WTC11 (cell line): ENCODE data around the gene FHOD3. TPM values are rescaled to one million over a fixed set of nuclear protein-coding genes. Genes with fewer than 3 reads are reported as not detected.

Source experiments
- ATAC-seq: fragments of 200-7000 bp; cut with Tn5 transposase; 2 replicates; pipeline ENCODE4 v1.10.0; 2021; ENCODE audit warnings: mild to moderate bottlenecking, moderate library complexity
- CTCF ChIA-PET: fragments of 300-600 bp; sonication (Branson Sonifier 250); formaldehyde crosslinking; loops from one replicate; lab custom pipeline; 2021; ENCODE audit warnings: antibody characterized with exemption; lab: Charles Lee
- POLR2A ChIA-PET: fragments of 350-600 bp; sonication (Branson Sonifier 250); formaldehyde crosslinking; loops from one replicate; lab custom pipeline; 2021; ENCODE audit warnings: antibody characterized with exemption; lab: Charles Lee
- DNase-seq: peaks from one replicate; pipeline ENCODE4 v3.0.0; 2021; ENCODE audit warnings: low spot score
- H3K27ac Mint-ChIP-seq: 2 replicates; pipeline ENCODE4 v1.8.0; 2021; ENCODE audit warnings: mixed read lengths
- H3K27me3 Mint-ChIP-seq: 2 replicates; pipeline ENCODE4 v1.8.0; 2021; ENCODE audit warnings: low read depth, mild to moderate bottlenecking, moderate library complexity, mixed read lengths
- H3K36me3 Mint-ChIP-seq: 2 replicates; pipeline ENCODE4 v1.8.0; 2021; ENCODE audit warnings: mixed read lengths
- H3K4me1 Mint-ChIP-seq: 2 replicates; pipeline ENCODE4 v1.8.0; 2022; ENCODE audit warnings: mixed read lengths
- H3K4me3 Mint-ChIP-seq: 2 replicates; pipeline ENCODE4 v1.8.0; 2021; ENCODE audit warnings: mild to moderate bottlenecking, moderate library complexity, mixed read lengths
- H3K9me3 Mint-ChIP-seq: 2 replicates; pipeline ENCODE4 v1.8.0; 2021; ENCODE audit warnings: mixed read lengths
- CDX4 ChIP-seq: fragments of 250-450 bp; sonication (Bioruptor Pico); IDR thresholded peaks from 2 replicates; pipeline ENCODE4 v1.9.0; 2021; ENCODE audit warnings: moderate library complexity, mild to moderate bottlenecking, inconsistent platforms, borderline replicate concordance
- ETV6 ChIP-seq: sonication (generic); formaldehyde crosslinking; IDR thresholded peaks from 2 replicates; pipeline ENCODE4 v1.8.1; 2022; ENCODE audit warnings: mild to moderate bottlenecking, missing genetic modification reagents
- FOXP1 ChIP-seq: sonication (generic); formaldehyde crosslinking; IDR thresholded peaks from 2 replicates; pipeline ENCODE4 v1.8.0; 2022; ENCODE audit warnings: missing genetic modification reagents, mild to moderate bottlenecking, moderate library complexity, borderline replicate concordance
- HMGA2 ChIP-seq: fragments of 250-450 bp; sonication (Bioruptor Pico); IDR thresholded peaks from 2 replicates; pipeline ENCODE4 v1.4.0; 2021; ENCODE audit warnings: mild to moderate bottlenecking, moderate library complexity
- JAZF1 ChIP-seq: fragments of 250-450 bp; sonication (Bioruptor Pico); IDR thresholded peaks from 2 replicates; pipeline ENCODE4 v1.9.0; 2021; ENCODE audit warnings: moderate library complexity, mild to moderate bottlenecking, inconsistent platforms
- JUN ChIP-seq: sonication (generic); formaldehyde crosslinking; IDR thresholded peaks from 2 replicates; pipeline ENCODE4 v1.8.0; 2023; ENCODE audit warnings: mild to moderate bottlenecking, missing genetic modification reagents
- NFATC4 ChIP-seq: fragments of 250-450 bp; sonication (Bioruptor Pico); IDR thresholded peaks from 2 replicates; pipeline ENCODE4 v1.9.0; 2021; ENCODE audit warnings: mild to moderate bottlenecking
- NFE2L1 ChIP-seq: sonication (generic); formaldehyde crosslinking; IDR thresholded peaks from 2 replicates; pipeline ENCODE4 v1.8.1; 2023; ENCODE audit warnings: missing genetic modification reagents
- NR2C2 ChIP-seq: sonication (generic); formaldehyde crosslinking; IDR thresholded peaks from 2 replicates; pipeline ENCODE4 v1.8.0; 2022; ENCODE audit warnings: mild to moderate bottlenecking, missing genetic modification reagents
- NR3C1 ChIP-seq: sonication (generic); formaldehyde crosslinking; conservative IDR thresholded peaks from 2 replicates; pipeline ENCODE4 v1.8.1; 2023; ENCODE audit warnings: low read depth, mild to moderate bottlenecking, missing genetic modification reagents
- SMAD3 ChIP-seq: sonication (generic); formaldehyde crosslinking; IDR thresholded peaks from 2 replicates; pipeline ENCODE4 v1.8.0; 2022; ENCODE audit warnings: missing genetic modification reagents, mild to moderate bottlenecking, borderline replicate concordance
- TCF7 ChIP-seq: sonication (generic); formaldehyde crosslinking; IDR thresholded peaks from 2 replicates; pipeline ENCODE4 v1.8.0; 2022; ENCODE audit warnings: mild to moderate bottlenecking, low read depth, missing genetic modification reagents, moderate library complexity
- ZNF219 ChIP-seq: sonication (generic); formaldehyde crosslinking; IDR thresholded peaks from 2 replicates; pipeline ENCODE4 v1.8.0; 2023; ENCODE audit warnings: missing genetic modification reagents, mild to moderate bottlenecking, borderline replicate concordance
- ZNF532 ChIP-seq: fragments of 250-450 bp; sonication (Bioruptor Pico); IDR thresholded peaks from 2 replicates; pipeline ENCODE4 v1.9.0; 2021; ENCODE audit warnings: mild to moderate bottlenecking, borderline replicate concordance
- ZNF671 ChIP-seq: fragments of 250-450 bp; sonication (Bioruptor Pico); IDR thresholded peaks from 2 replicates; pipeline ENCODE4 v1.8.0; 2021; ENCODE audit warnings: mild to moderate bottlenecking
- total RNA-seq: library from RNA; stranded (reverse); gene quantifications from 3 replicates; pipeline ENCODE4 v1.2.3, GENCODE V29; 2021
- TF ChIP-seq, protein P1 (sequence below): sonication (generic); formaldehyde crosslinking; IDR thresholded peaks from 2 replicates; pipeline ENCODE4 v1.8.0; 2022; ENCODE audit warnings: mild to moderate bottlenecking, missing genetic modification reagents
- TF ChIP-seq, protein P2 (sequence below): sonication (generic); formaldehyde crosslinking; IDR thresholded peaks from 2 replicates; pipeline ENCODE4 v1.8.1; 2023; ENCODE audit warnings: mild to moderate bottlenecking, missing genetic modification reagents
- TF ChIP-seq, protein P3 (sequence below): fragments of 250-450 bp; sonication (Bioruptor Pico); IDR thresholded peaks from 2 replicates; pipeline ENCODE4 v2.1.2; 2022; ENCODE audit warnings: mild to moderate bottlenecking, moderate library complexity
- TF ChIP-seq, protein P4 (sequence below): fragments of 200-600 bp; IDR thresholded peaks from 2 replicates; pipeline ENCODE4 v1.8.0; 2022; ENCODE audit warnings: antibody characterized with exemption

Gene FHOD3
- total RNA-seq, 1 experiment from 2014 or later = 3.8 TPM

DNA sequence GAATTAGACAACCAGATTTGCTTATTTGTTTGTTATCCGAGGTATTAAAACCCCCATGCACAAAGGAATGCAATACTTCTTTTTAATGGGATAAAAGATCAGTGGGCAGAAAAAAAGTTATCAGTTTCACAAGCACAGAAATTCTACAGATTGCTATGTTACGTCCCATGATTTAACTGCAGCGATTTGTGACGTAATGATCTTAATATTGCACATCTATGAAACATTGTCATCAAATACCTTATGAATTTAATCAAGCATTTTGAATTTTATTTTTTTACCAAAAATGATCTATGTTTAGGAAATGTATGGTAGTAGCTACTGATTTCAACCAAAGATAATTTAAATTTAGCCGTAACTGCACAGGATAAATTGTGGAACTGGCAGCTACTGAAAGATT, 138.9 kb downstream of the FHOD3 start:
- DNase-seq = no peak
- Mint-ChIP-seq H3K9me3 (no peaks in the 10 kb centered on the region), H3K27me3 (no peaks in the 10 kb centered on the region), H3K4me1 (no peaks in the 10 kb centered on the region), H3K4me3 (no peak overlapping the region), H3K36me3 (no peaks in the 10 kb centered on the region), H3K27ac (no peak overlapping the region)
- ChIA-PET CTCF (interaction anchor here (1.2 kb wide), 2 partner anchors 25 to 252 kb away, joined by 3 to 4 read pairs; no protein-coding TSS in a partner anchor), POLR2A (no interaction called here)
- no peak for ATAC-seq
- TF ChIP-seq FOXP1 (CRISPR knock-in tag) (no peak), CDX4 (CRISPR knock-in tag) (no peak), HMGA2 (CRISPR knock-in tag) (no peak), JUN (no peak), NR3C1 (CRISPR knock-in tag) (no peak), JAZF1 (CRISPR knock-in tag) (no peak), NR2C2 (CRISPR knock-in tag) (no peak), TCF7 (CRISPR knock-in tag) (no peak), ZNF532 (no peak), ZNF219 (CRISPR knock-in tag) (no peak), ZNF671 (CRISPR knock-in tag) (no peak), SMAD3 (CRISPR knock-in tag) (no peak), NFE2L1 (CRISPR knock-in tag) (no peak), NFATC4 (CRISPR knock-in tag) (no peak), ETV6 (CRISPR knock-in tag) (no peak)
- TF ChIP-seq, protein P1, sequence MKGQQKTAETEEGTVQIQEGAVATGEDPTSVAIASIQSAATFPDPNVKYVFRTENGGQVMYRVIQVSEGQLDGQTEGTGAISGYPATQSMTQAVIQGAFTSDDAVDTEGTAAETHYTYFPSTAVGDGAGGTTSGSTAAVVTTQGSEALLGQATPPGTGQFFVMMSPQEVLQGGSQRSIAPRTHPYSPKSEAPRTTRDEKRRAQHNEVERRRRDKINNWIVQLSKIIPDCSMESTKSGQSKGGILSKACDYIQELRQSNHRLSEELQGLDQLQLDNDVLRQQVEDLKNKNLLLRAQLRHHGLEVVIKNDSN (CRISPR knock-in tag) = no peak
- TF ChIP-seq, protein P2, sequence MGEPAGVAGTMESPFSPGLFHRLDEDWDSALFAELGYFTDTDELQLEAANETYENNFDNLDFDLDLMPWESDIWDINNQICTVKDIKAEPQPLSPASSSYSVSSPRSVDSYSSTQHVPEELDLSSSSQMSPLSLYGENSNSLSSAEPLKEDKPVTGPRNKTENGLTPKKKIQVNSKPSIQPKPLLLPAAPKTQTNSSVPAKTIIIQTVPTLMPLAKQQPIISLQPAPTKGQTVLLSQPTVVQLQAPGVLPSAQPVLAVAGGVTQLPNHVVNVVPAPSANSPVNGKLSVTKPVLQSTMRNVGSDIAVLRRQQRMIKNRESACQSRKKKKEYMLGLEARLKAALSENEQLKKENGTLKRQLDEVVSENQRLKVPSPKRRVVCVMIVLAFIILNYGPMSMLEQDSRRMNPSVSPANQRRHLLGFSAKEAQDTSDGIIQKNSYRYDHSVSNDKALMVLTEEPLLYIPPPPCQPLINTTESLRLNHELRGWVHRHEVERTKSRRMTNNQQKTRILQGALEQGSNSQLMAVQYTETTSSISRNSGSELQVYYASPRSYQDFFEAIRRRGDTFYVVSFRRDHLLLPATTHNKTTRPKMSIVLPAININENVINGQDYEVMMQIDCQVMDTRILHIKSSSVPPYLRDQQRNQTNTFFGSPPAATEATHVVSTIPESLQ (CRISPR knock-in tag) = no peak
- TF ChIP-seq, protein P3, sequence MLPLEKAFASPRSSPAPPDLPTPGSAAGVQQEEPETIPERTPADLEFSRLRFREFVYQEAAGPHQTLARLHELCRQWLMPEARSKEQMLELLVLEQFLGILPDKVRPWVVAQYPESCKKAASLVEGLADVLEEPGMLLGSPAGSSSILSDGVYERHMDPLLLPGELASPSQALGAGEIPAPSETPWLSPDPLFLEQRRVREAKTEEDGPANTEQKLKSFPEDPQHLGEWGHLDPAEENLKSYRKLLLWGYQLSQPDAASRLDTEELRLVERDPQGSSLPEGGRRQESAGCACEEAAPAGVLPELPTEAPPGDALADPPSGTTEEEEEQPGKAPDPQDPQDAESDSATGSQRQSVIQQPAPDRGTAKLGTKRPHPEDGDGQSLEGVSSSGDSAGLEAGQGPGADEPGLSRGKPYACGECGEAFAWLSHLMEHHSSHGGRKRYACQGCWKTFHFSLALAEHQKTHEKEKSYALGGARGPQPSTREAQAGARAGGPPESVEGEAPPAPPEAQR (CRISPR knock-in tag) = no peak
- TF ChIP-seq, protein P4, sequence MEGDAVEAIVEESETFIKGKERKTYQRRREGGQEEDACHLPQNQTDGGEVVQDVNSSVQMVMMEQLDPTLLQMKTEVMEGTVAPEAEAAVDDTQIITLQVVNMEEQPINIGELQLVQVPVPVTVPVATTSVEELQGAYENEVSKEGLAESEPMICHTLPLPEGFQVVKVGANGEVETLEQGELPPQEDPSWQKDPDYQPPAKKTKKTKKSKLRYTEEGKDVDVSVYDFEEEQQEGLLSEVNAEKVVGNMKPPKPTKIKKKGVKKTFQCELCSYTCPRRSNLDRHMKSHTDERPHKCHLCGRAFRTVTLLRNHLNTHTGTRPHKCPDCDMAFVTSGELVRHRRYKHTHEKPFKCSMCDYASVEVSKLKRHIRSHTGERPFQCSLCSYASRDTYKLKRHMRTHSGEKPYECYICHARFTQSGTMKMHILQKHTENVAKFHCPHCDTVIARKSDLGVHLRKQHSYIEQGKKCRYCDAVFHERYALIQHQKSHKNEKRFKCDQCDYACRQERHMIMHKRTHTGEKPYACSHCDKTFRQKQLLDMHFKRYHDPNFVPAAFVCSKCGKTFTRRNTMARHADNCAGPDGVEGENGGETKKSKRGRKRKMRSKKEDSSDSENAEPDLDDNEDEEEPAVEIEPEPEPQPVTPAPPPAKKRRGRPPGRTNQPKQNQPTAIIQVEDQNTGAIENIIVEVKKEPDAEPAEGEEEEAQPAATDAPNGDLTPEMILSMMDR = no peak
